Osteocyte (in vitro differentiated cells): Measurements from ENCODE around the gene MAP4K2. TPM values are rescaled to one million over a fixed set of nuclear protein-coding genes. Genes with fewer than 3 reads are reported as not detected.

Source experiments
- DNase-seq: peaks from one replicate; pipeline ENCODE4 v3.0.0; 2021; ENCODE audit warnings: mixed read lengths; ENCODE audit not compliant: unreplicated experiment; ENCODE audit errors: extremely low spot score
- H3K27ac Mint-ChIP-seq: one replicate; pipeline ENCODE4 v1.8.0; 2021; ENCODE audit warnings: mild to moderate bottlenecking, mixed read lengths; ENCODE audit not compliant: unreplicated experiment
- H3K27me3 Mint-ChIP-seq: one replicate; pipeline ENCODE4 v1.8.0; 2021; ENCODE audit warnings: mixed read lengths; ENCODE audit not compliant: unreplicated experiment
- H3K36me3 Mint-ChIP-seq: one replicate; pipeline ENCODE4 v1.8.0; 2021; ENCODE audit warnings: mixed read lengths; ENCODE audit not compliant: unreplicated experiment
- H3K4me1 Mint-ChIP-seq: one replicate; pipeline ENCODE4 v1.8.0; 2021; ENCODE audit warnings: mixed read lengths; ENCODE audit not compliant: unreplicated experiment
- H3K4me3 Mint-ChIP-seq: one replicate; pipeline ENCODE4 v1.8.0; 2021; ENCODE audit warnings: mild to moderate bottlenecking, moderate library complexity, mixed read lengths; ENCODE audit not compliant: unreplicated experiment
- H3K9me3 Mint-ChIP-seq: one replicate; pipeline ENCODE4 v1.8.0; 2021; ENCODE audit warnings: mixed read lengths; ENCODE audit not compliant: unreplicated experiment
- CTCF ChIP-seq: fragments of 200-600 bp; sonication (generic); IDR thresholded peaks from 2 replicates; pipeline ENCODE4 v1.5.0; 2021; ENCODE audit warnings: antibody characterized with exemption, mild to moderate bottlenecking, moderate library complexity
- total RNA-seq: library from RNA; stranded (reverse); gene quantifications from 2 replicates; pipeline ENCODE4 v1.2.1, GENCODE V29; 2021

Gene MAP4K2
- total RNA-seq, 1 donor from 2014 or later = 16.0 TPM

- DNase-seq = no peak
- no peak overlapping the region for H3K4me3 Mint-ChIP-seq
- H3K27me3 Mint-ChIP-seq = no peaks in the 10 kb centered on the region
- H3K9me3 Mint-ChIP-seq = no peaks in the 10 kb centered on the region
- H3K4me1 Mint-ChIP-seq = no peaks in the 10 kb centered on the region
- H3K36me3 Mint-ChIP-seq = peaks cover 3% of the 10 kb centered on the region
- TF ChIP-seq CTCF = no peak
- no peak overlapping the region for H3K27ac Mint-ChIP-seq
These were observed 9.5 kb downstream of the MAP4K2 start for GRCh38 chr11:64793271-64794160.

GRCh38 chr11:64792482-64792881, 10.5 kb downstream of the MAP4K2 start:
- no peak for DNase-seq
- H3K27me3 Mint-ChIP-seq = no peaks in the 10 kb centered on the region
- H3K9me3 Mint-ChIP-seq = no peaks in the 10 kb centered on the region
- peaks cover 3% of the 10 kb centered on the region for H3K36me3 Mint-ChIP-seq
- H3K27ac Mint-ChIP-seq = no peak overlapping the region
- H3K4me1 Mint-ChIP-seq = no peaks in the 10 kb centered on the region
- no peak overlapping the region for H3K4me3 Mint-ChIP-seq
- no peak for TF ChIP-seq CTCF

GRCh38 chr11:64791781-64792291, 11.2 kb downstream of the MAP4K2 start:
- DNase-seq = no peak
- H3K4me3 Mint-ChIP-seq = no peak overlapping the region
- H3K27ac Mint-ChIP-seq = no peak overlapping the region
- H3K27me3 Mint-ChIP-seq = no peaks in the 10 kb centered on the region
- H3K9me3 Mint-ChIP-seq = no peaks in the 10 kb centered on the region
- no peaks in the 10 kb centered on the region for H3K4me1 Mint-ChIP-seq
- peaks cover 3% of the 10 kb centered on the region for H3K36me3 Mint-ChIP-seq
- no peak for TF ChIP-seq CTCF

GRCh38 chr11:64790205-64791095, 12.6 kb downstream of the MAP4K2 start:
- no peak for TF ChIP-seq CTCF
- DNase-seq = no peak
- Mint-ChIP-seq H3K9me3 (no peaks in the 10 kb centered on the region), H3K27me3 (no peaks in the 10 kb centered on the region), H3K4me3 (no peak overlapping the region), H3K4me1 (no peaks in the 10 kb centered on the region), H3K36me3 (peaks cover 3% of the 10 kb centered on the region), H3K27ac (no peak overlapping the region)
